ENCODE results near the gene CTAGE4.
"Not testable (repeated sequence)": the region's sequence is repeated elsewhere in the genome, so short reads cannot be mapped to it uniquely, and the experiment has no call there.

GRCh38 chr7:144194453-144194852 lies 11.2 kb downstream of the CTAGE4 start:
- TF ChIP-seq CTCF (conservative IDR thresholded peaks at IDR 0.05); EZH2 (IDR thresholded peaks at IDR 0.05; ENCODE audit: low read depth): not testable (repeated sequence)
